RWPE1 (cell line): ENCODE measurements around the gene GDPD5.

ENCODE experiments used
- CTCF ChIA-PET: fragments of 350-600 bp; sonication (Branson Sonifier 250); formaldehyde crosslinking; extraction: SDS; loops from one replicate; lab custom pipeline; 2021; lab: Yijun Ruan, JAX
- POLR2A ChIA-PET: fragments of 400-600 bp; formaldehyde crosslinking; extraction: SDS; loops from one replicate; lab custom pipeline; 2020; ENCODE audit warnings: antibody characterized with exemption; ENCODE audit not compliant: low non-redundant PET; lab: Yijun Ruan, JAX
- DNase-seq: peaks from one replicate; pipeline ENCODE4 v3.0.0; 2012; ENCODE audit warnings: low spot score
- H3K27ac ChIP-seq: fragments of 450-650 bp; 2 replicates; pipeline ENCODE4 v1.5.1; 2017
- TF ChIP-seq, protein P1 (sequence below): fragments of 450-650 bp; conservative IDR thresholded peaks from 2 replicates; pipeline ENCODE4 v1.5.1; 2017; ENCODE audit warnings: low read depth, mild to moderate bottlenecking

GDPD5 gene

DNA sequence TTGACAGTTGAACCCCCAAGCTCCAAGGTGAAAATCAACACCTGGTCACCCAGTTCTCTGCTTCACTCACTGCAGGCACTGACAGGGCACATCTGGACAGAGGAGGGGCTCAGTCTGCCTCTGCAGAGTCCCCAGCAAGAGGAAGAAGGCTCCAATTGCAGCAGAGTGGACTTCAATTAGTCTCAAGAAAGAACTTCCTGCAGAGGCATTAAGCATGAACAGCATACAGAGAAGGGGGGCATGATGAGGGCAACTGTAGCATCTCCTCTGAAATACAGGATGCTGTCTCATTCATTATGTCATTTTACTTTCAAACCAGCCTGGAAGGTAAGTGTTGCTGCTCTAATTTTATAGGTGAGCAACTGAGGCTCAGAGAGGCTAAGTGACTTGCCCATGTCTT lies 11.1 kb downstream of the GDPD5 start:
- H3K27ac ChIP-seq, result no peak overlapping the region
- POLR2A ChIA-PET, result no interaction called here
- TF ChIP-seq, protein P1, sequence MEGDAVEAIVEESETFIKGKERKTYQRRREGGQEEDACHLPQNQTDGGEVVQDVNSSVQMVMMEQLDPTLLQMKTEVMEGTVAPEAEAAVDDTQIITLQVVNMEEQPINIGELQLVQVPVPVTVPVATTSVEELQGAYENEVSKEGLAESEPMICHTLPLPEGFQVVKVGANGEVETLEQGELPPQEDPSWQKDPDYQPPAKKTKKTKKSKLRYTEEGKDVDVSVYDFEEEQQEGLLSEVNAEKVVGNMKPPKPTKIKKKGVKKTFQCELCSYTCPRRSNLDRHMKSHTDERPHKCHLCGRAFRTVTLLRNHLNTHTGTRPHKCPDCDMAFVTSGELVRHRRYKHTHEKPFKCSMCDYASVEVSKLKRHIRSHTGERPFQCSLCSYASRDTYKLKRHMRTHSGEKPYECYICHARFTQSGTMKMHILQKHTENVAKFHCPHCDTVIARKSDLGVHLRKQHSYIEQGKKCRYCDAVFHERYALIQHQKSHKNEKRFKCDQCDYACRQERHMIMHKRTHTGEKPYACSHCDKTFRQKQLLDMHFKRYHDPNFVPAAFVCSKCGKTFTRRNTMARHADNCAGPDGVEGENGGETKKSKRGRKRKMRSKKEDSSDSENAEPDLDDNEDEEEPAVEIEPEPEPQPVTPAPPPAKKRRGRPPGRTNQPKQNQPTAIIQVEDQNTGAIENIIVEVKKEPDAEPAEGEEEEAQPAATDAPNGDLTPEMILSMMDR, result no peak
- CTCF ChIA-PET, result interaction anchor here (0.5 to 0.7 kb wide), 2 partner anchors 15 to 106 kb away, joined by 3 to 4 read pairs; no protein-coding TSS in a partner anchor
- DNase-seq, result no peak

DNA sequence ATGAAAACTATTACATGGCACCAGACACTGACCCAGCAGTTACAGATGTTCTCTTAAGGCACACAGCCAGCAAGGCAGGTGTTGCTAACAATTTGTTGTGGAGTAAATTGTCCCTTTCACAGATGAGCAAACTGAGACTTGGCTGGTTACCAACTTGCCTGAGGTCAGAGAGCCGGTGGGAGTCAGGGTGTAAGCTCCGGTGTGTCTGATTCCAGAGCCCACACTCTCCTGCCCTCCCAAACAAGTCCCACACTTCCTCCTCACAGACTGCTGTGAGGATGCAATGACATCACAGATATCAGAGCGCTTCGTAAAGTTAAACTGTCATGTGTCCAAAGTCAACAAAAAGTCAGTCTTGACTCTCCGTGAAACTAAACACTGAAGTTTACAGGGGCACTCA lies 12.5 kb downstream of the GDPD5 start:
- ChIA-PET CTCF (no interaction called here), POLR2A (no interaction called here)
- H3K27ac ChIP-seq, result no peak overlapping the region
- TF ChIP-seq, protein P1, result no peak
- no peak for DNase-seq

DNA sequence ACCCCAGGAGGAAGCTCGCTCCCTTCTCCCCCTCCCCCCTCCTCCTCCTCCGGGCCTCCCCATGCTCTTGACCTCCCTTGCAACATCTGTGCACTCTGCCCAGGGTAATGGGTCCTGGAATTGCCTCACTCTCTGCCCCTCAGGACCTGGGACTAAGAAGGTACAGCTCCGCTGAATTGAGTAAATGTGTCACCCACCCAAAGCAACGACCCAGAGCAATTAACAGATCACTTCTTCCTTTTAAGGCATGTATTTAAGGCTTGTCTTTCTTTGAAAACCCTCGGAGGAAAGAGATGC lies 15.1 kb downstream of the GDPD5 start:
- ChIA-PET POLR2A (no interaction called here), CTCF (no interaction called here)
- TF ChIP-seq, protein P1, result no peak
- no peak for DNase-seq
- H3K27ac ChIP-seq, result no peak overlapping the region

DNA sequence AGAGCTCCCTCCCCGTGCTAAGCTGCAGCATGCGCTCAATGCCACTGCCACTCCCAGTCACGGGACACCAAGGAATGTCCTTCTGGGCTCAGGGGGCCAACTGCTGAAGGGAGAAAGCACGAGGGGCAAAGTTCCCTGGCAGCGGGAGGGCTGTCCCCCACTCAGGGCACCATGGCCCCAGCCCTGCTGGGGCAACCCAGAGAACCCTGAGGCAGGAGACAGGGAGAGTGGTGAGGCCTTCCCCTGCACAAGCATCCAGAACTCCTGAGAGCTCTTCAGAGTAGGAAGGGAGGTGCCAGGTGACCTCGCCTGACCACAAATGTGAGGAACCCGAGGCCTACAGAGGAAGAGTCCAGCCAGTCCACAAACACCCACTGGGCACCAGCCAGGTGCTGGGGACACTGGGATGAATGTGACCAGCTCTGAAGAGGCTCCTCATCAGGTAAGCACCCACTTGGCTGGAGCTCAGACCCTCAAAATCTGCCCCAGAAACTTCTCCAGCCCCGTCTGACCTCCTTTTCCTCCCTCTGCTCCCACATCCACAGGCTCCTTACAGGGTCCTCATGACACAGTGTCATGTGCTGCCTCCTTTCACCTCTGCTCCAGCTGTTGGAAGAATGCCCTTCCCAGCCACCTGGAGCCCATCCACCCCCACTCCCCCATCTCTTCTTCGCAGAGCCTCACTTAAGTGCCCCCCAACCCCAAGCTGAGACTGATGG lies 15.6 kb downstream of the GDPD5 start:
- no peak for DNase-seq
- TF ChIP-seq, protein P1, result no peak
- ChIA-PET POLR2A (no interaction called here), CTCF (no interaction called here)
- no peak overlapping the region for H3K27ac ChIP-seq

DNA sequence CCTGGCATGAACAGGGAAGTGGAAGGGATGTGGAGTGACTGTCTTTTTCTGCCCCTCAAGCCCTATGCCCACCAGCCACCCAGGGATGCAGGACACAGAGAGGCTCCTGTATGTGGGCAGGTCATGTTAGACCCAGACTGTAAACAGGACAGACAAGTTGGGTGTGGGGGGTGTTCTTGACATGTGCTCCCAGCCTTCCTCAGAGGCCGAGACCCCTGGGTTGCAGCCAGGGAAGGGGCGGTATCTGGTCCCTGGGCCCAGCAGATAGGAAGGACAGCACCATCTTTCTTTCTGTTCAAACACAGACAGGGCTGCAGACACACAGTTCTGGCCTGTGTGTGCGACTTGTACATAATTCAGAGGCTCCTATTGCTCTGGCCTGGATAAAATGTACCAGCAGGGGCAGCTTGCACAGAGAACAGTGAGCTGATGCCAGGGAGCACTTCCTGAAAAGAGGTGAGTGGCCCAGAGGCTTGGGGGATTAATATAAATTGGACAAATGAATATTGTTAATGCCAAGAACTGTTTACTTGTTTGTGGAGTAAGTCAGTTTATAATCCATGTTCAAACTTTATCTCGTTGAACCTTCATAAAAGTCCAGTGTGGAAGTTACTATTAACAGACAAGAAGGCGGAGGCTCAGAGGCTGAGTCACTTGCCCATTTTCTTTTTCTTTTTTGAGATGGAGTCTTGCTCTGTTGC lies 16.6 kb downstream of the GDPD5 start:
- DNase-seq, result no peak
- ChIA-PET POLR2A (no interaction called here), CTCF (no interaction called here)
- TF ChIP-seq, protein P1, result no peak
- H3K27ac ChIP-seq, result no peak overlapping the region

DNA sequence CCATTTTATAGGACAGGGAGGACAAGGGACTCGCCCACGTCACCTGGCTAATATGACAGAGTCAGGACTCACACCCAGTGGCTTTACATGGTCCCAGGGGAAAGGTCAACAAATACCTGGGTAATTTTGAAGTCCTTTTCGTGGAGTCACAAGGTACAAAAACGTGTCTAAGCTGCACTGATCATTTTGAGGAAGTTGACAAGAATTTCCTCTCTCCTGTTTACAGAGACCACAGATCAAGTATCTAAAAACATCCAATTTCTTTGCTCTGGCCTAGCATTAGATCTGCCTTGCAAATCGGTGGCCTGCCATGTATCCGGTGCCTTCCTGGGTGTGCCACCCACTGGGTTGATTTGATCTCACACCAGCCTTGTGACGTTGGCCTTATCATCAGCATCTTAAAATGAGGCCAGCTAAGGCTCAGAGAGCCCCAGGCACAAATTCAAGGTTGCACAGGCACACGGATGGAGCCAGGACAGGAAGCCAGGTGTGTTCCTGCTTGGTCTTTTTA lies 17.6 kb downstream of the GDPD5 start:
- POLR2A ChIA-PET, result interaction anchor here (0.6 kb wide), 1 partner anchor 67 kb away, joined by 5 read pairs; no protein-coding TSS in a partner anchor
- no peak for DNase-seq
- no peak overlapping the region for H3K27ac ChIP-seq
- TF ChIP-seq, protein P1, result no peak
- CTCF ChIA-PET, result no interaction called here
